Gastroesophageal sphincter (tissue), 3 donors: ENCODE data around the gene EGFR.

Source experiments
- CTCF ChIP-seq, 4 experiments: fragments of 200-600 bp in 2 of 4; fragments of 450-650 bp in 2 of 4; sonication (generic) in 1 of 4; IDR thresholded peaks; one replicate each; pipeline ENCODE4 v1.5.1; 2017 to 2019; ENCODE audit warnings: antibody characterized with exemption in 4 of 4, mild to moderate bottlenecking in 2 of 4, moderate library complexity in 2 of 4
- POLR2A ChIP-seq, 2 donors: fragments of 450-650 bp; IDR thresholded peaks; one replicate each; pipeline ENCODE4 v1.6.1; 2017; ENCODE audit warnings: antibody characterized with exemption in 2 of 2, mild to moderate bottlenecking in 2 of 2, moderate library complexity in 1 of 2
- POLR2AphosphoS5 ChIP-seq: sonication (generic); formaldehyde crosslinking; IDR thresholded peaks from one replicate; pipeline ENCODE4 v1.6.1; 2017; ENCODE audit warnings: antibody characterized with exemption

DNA sequence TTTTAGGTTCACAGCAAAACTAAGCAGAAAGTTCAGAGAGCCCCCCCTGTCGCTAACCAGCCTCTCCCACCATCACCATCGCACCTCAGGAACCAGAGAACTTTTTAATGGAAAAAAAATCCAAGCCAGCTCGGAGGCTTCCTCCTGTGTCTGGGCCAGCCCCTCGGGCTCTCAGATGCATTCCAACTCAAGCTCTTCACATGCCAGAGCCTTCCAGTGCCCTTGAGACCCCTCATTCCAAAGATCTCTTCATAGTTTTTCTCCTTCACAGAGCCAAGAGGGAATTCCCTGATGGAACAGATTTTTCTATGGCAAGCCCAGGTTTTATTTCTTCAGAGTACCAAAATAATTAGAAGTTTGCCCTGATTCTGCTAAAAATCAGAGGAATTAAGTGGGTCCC is 192.9 kb downstream of the EGFR start:
- TF ChIP-seq POLR2AphosphoS5 (no peak), POLR2A (IDR thresholded peaks at IDR 0.05) (no peak), CTCF (IDR thresholded peaks at IDR 0.05) (no peak)
